CD4-positive, alpha-beta T cell treated with Interleukin-2 at 100 ng/mL for 4 hours (primary cell): ENCODE data around the gene APOL1.
"Not testable (repeated sequence)": the region's sequence is repeated elsewhere in the genome, so short reads cannot be mapped to it uniquely, and the experiment has no call there.

Experiments used
- DNase-seq: peaks from one replicate; pipeline ENCODE4 v3.0.0-alpha.2; 2020; ENCODE audit warnings: low spot score

The APOL1 gene, protein sequence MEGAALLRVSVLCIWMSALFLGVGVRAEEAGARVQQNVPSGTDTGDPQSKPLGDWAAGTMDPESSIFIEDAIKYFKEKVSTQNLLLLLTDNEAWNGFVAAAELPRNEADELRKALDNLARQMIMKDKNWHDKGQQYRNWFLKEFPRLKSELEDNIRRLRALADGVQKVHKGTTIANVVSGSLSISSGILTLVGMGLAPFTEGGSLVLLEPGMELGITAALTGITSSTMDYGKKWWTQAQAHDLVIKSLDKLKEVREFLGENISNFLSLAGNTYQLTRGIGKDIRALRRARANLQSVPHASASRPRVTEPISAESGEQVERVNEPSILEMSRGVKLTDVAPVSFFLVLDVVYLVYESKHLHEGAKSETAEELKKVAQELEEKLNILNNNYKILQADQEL

DNA sequence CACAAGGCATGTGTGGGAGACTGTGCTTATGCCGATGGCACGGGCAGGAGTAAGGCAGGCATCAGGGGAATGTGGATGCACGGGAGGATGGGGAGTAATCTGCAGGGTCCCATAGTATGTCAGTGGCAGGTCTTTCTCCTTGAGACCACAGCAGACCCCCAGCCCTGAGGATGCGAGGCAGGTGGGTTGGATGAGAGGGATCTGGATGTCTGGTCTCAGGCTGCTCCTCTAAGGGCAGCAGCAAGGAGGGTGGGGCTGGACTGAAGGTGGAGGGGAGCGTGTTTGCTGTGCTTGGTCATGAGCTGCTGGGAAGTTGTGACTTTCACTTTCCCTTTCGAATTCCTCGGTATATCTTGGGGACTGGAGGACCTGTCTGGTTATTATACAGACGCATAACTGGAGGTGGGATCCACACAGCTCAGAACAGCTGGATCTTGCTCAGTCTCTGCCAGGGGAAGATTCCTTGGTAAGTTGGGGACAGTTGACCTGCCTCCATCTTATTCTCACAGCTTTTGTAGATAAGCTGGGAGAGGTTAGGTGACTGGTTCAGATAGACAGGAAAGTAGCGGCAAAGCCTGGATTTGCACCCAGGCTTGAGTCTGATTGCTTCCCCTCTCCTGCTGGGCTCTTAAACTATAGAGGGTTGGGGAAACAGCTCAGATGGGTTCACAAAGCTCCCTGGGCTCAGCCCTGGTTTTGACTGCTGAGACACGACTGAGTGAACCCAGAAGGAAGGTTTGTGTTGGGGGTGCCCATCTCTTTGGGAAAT, at the start of gene APOL1:
Gene APOL1, plus strand, starts transcription at position 380 of the 769 bp plus-strand sequence. CDS start 1,823 bp downstream, outside the sequence.
- DNase-seq, result peak; percentile 69

DNA sequence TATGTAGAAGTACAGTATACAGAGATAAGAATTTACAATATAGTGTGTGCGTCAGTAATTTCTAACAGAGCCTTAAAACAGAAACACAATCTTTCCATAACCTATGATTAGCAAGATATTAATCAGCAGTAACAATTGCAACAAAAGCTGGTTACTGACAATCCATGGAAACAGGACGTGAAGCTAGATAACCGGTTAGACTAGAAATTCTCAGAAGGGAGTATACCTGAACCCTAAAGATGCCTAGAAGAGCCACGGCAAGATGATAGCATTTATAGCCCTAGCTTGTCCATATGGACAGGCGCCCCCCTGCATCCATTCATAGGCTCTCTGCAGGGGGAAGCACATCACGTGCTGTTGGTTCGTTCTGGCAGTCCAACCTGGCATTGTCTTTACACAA, 49.5 kb upstream of the APOL1 start:
- not testable (repeated sequence) for DNase-seq

DNA sequence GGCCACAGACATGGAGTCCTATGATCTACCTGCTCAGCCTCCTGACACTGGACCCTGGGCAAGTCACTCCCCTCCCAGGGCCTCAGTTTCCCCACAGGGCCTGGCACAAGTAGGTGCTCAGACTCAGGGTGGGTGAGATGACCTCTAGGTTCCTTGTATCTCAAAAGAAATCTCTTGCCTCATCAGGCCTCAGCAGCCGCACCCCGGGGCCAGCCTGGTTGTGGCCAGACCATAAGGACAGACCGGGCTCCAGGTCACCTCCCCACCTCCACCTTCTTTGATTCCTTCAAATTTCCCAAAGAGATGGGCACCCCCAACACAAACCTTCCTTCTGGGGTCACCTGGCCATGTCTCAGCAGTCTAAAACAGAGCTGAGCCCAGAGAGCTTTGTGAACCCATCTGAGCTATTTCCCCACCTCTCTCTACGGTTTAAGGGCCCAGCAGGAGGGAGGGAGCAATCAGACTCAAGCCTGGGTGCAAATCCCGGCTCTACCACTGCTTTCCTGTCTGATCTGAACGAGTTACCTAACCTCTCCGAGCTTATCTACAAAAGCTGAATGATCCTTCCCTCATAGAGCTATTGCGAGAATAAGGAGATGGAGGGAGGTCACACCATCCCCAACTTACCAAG, 48.8 kb upstream of the APOL1 start:
- DNase-seq, result no peak

DNA sequence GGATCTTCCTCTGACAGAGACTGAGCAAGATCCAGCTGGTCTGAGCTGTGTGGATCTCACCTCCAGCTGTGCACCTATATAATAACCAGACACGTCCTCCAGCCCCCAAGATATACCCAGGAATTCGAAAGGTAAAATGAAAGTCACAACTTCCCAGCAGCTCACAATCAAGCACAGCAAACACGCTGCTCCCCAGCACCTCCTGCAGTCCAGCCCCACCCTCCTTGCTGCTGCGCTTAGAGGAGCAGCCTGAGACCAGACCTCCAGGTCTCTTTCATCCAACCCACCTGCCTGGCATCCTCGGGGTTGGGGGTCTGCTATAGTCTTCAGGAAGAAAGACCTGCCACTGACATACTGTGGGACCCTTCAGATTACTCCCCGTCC, 48.3 kb upstream of the APOL1 start:
- no peak for DNase-seq

DNA sequence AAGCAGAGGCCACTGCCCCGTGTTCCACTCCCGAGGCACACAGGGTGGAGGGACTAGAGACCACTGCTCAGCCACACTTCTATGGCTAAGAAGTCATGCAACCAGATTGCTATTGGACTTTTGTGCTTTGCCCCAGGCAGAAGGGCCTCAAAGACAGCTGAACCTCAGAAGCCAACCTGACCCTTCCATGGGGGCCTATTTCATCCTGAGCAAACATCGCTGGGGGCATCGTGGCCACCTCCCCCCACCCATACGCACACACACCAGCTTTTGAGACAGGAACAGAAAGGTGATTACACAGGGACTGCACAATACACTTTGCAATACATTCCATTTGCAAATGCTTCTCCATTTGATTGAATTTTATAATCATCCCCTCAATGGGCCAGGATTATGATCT, 47.4 kb upstream of the APOL1 start:
- not testable (repeated sequence) for DNase-seq

DNA sequence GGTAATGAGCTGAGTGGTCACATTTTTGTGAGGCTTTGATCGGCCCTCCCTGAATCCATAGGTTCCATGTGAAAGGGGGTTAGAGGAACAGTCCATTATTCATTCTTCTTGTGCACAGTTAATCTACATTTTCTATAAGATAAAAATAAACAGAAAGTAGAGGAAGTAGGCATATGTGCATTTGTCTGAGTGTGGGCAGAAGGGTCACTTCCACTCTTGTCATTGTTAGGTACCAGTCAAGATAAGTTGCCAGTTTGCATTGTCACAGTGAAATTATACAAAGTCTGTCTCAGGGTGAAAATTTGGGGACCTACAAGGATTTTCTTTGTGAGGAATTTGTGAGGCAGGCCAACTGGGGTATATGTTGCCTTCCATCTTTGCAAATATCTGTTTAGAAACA, 46.7 kb upstream of the APOL1 start:
- DNase-seq, result no peak

DNA sequence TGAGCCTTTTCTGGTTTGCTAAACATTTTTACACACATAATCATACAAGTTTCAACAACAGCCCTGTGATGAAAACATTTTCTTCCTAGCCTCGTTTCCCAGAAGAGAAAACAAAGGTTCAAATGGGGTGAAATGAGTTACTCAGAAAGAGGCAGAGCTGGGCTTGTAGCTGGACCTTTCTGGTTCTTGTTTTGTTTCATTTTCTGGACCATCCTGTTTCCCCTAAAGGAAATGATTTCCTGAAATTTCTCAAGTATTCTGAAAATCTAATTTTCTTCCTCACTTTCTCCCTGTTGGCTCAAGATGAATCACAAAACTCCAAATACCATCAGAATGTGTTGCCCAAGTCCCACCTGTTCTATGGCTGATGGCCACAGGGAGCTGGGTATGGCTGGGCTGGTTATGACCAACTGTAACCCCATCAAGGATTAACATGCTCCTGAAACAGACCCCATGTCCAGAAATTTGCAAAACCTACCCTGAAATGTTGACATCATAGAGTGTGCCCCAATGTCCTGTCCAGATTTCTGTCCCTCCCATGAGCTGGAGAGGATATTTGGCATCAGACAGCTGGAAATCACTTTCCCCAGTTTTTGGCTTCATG, 44.7 kb upstream of the APOL1 start:
- DNase-seq, result no peak

DNA sequence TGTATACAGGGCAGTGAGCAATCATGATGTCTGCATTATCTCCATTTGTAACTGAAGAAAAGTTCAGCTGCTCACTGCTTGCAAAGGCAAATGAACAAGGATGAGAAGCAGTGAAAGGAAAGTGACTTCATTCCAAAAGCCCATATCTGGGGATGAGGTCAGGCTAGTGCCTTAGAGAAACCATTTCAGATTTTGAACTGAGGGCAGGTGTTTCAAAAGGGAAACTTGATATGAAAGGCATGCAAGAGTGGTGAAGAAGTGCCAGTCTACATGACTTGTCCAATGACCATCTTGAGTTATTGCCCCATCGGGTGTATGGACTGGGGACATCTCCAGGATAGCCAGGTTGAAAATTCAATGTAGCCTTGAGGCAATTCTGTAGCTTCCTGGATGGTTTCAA, 44.0 kb upstream of the APOL1 start:
- no peak for DNase-seq

DNA sequence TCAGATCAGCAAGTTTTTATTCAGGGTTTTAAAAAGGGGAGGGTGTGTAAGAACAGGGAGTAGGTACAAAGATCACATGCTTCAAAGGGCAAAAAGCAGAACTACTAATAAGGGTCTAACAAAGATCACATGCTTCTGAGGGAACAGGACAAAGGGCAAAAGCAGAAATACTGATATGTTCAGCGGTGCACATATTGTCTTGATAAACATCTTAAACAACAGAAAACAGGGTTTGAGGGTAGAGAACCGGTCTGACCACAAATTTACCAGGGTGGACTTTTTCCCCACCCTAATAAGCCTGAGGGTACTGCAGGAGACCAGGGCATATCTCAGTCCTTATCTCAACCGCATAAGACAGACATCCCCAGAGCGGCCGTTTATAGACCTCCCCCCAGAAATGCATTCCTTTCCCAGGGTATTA, 43.4 kb upstream of the APOL1 start:
- not testable (repeated sequence) for DNase-seq

DNA sequence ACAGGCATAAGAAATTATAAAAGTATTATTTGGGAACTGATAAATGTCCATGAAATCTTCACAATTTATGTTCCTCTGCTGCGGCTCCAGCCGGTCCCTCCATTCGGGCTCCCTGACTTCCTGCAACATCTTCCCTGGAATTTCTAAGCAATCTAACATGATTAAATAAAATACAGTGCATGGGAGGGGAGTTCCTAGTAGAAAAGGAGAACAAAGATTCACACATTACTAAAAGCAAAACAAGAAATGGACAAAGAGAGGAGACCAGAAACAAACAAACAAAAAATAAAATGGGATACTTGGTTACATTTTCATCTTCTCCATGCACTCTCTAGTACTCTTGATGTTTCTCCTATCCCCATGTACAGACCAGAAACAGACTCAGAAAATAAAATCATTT, 42.7 kb upstream of the APOL1 start:
- no peak for DNase-seq

DNA sequence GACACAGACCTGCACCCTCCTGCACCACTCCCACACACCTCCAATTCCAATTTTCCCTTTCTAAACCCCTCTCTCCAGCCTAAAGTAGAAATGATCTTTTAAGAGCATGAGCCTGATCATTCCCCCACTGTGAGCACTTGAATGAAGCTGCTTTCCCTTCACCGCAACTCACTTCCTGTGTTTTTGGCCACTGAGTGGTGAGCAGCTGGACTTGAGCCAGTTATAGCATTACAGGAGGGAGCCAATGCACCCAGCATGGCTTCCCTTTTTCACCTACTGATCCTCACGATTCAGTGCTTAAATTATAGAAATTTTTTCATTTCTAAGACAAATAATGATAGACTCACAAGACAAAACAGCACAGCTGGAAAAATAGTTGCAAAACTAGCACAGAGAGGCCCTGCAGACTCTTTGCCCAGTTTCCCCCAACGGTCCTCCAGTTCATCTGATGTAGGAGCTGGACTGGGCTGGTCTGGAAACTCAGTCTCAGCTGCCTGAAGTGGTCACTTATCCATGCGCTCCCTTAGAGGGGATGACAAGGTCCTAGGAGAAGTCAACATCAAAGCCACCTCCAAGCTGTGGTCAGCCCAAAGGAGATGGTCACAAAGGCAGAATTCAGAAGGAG, 41.6 kb upstream of the APOL1 start:
- no peak for DNase-seq

DNA sequence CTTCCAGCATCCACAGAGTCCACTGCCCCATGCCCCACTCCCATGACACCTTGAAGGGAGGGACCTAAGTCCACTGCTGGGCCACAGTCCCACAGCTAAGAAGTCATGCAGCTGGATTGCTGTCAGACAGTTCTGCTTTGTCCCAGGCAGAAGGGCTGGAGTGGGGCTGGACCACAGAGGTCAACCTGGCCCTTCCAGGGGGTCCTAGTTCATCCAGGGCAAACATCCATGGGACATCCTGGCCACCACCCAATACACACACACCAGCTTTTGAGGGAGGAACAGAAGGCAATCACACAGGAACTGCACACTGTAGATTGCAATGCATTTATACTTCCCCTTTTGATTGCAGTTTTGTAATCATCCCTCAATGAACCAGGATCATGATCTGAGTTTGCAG, 40.0 kb upstream of the APOL1 start:
- no peak for DNase-seq

DNA sequence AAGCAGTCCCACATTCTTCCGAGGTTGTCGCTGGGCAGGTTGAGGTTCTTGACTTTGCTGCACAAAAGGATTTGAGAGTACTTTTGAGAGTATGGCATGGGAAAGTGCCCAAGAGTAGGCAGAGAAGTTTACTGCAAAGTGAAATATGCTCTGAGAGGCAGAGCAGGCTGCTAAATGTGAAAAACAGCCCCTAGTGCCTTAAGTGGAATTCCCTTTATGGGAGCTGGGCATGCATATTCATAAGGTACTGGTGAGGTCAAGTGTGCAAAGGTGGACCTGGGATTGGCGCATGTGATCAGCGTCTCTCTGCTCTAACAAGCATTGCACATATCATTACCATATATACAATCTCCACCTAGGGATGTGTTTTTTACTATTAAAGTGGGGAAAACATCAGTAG, 39.3 kb upstream of the APOL1 start:
- no peak for DNase-seq

DNA sequence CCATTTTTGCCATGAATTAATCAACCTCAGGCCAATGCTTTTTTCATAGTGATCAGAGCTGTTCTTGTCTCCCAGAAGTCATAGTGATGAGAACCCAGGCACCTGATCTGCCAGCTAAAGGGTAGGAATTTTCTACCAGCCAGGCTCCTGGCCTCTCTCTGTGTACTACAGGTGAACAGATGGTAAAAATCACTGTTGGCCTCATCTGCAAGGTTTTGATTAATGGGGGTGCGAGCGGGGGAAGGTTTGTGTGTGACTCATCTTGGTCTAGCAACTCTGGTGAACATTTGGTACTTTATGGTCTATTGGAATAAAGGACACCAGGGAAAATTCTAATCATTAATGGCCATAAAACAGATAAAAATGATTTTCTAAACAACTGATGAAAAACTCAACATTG, 37.0 kb upstream of the APOL1 start:
- no peak for DNase-seq

DNA sequence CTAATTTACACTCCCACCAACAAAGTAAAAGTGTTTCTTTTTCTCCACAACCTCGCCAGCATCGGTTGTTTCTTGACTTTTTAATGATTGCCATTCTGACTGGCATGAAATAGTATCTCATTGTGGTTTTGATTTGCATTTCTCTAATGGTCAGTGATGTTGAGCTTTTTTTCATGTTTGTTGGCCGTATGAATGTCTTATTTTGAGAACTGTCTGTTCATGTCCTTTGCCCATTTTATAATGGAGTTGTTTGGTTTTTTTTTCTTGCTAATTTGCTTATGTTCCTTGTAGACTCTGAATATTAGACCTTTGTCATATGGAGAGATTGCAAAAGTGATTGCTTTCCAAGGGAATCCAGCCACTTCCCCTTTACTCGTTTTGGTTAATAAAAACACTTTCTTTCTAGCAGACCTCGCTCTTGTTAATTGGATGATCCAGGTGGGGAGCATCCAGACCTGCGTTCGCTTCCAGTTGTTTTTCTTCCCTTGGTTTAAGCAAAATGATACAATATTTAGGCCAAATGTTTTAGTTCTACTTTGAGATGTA, 34.2 kb upstream of the APOL1 start:
- no peak for DNase-seq

DNA sequence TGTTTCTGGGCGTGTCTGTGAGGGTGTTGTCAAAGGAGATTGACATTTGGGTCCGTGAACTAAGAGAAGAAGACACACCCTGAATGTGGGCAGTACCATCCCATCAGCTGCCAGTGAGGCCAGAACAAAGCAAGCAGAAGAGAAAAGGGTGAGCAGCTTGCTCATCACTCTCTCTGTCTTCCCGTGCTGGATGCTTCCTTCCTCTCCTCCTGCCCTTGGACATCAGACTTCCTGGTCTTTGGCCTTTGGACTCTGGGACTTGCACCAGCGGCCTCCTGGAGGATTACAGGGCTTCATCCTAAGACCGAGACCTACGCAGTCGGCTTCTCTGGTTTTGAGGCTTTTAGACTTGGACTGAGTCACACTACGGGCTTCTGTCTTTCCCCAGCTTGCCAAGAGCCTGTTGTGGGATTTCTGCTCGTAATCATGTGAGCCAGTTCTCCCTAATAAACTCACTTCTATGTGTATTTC, 32.4 kb upstream of the APOL1 start:
- DNase-seq, result no peak

DNA sequence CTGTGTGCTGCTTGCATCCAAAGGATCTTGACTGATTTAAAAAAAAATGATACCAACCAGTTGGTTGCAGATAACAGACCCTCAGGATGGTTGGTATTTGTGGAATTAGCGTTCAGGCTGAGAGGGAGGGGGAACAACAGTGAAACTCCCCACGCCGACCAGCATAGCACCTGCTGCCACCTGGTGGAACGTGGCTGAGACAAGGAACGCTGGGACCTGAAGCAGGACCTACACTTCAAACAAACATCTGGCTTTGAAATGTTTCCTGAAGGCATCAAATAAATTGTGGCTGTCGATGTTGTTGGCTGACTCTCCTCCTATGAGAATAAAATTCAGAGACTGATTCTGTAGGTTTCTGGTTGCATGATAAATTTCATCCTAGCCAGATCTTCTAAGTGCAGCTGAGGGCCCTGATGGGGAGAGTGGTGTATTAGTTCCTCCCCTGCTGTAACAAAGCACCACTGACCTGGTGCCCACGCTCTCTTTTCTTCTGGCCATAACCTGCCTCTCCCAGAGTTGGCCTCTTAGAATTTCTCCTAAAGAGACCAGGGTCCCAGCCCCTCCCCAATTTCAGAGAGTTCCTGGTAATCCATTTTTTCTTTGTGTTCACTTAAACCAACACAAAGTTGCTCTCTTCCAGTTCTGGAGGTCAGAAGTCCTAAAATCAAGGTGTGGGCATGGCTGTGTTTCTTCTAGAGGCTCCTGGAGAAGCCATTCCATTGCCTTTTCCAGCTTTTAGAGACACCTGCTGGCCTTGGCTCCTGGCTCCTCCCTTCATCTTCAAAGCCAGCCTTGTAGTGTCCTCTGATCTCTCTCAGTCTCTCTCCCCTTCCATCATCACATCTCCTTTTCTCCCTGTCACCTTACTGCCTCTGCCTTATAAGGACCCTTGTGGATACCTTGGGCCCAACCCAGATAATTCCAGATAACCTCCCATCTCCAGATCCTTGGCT, 30.9 kb upstream of the APOL1 start:
- DNase-seq, result peak; percentile 54

DNA sequence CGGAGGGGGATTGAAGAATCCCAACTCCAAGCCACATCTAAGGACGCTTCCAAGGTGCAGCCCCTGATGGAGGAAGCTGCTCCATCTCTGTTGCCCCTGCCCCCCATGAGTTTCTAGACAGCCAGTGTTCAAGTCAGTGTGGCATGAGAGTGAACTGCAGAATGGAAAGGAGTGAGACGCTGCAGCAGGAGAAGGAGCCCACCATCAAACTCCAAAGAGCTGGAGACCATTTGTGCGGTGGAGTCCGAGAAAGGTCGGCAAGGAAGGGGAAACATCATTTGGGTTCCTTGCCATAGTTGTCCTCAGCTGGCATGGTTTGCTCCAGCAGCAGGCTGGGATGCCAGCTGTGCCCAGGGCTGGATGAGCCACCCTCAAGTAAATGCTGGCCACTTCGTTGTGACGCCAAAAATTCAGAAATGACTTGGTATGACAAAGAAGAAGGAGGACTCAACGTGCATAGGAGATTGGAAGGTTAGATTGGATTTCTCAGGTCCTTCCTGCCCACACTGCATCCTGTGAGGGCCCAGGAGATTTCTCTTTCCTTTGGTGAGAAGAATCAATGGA, 30.0 kb upstream of the APOL1 start:
- DNase-seq, result no peak

DNA sequence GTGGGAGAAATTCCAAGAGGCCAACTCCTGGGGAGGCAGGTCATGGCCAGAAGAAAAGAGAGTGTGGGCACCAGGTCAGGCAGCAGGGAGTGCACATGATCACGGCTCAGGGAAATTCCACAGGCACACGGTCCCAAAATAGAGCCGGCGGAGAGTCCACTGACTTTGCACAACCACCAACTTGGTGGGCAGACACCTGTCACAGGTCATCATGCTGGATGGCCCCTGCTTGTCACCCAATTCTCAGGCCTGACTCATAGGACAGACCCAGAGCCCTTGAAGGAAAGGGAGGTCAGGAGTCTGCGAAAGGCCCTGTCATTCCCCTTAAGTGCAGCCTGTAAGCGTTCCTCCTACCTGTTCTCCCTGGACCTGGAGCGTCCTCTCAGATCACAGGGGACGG, 29.4 kb upstream of the APOL1 start:
- no peak for DNase-seq

DNA sequence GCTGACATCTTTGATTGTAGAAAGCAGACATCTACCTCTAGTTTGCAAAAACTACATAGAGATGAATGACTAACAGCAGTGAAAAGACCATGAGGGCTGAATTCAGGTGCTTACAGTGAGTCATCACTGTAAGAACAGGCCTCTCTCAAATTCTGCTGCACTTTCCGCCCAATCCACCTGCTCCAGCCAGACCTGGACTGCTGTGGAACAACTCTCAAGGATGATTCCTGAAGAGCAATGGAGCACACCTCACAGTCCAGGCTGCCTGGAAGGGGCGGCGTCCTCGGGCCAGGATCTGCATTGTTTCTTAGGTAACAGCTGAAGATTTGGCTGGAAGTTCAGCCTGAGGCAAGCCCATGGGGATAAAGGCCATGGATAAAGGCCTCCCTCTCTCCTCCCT, 28.7 kb upstream of the APOL1 start:
- DNase-seq, result no peak
